GM21381 (cell line): ENCODE results near the gene CFAP100.

Source experiments
- ATAC-seq: cut with Tn5 transposase; IDR thresholded peaks from one replicate; pipeline ENCODE4 v1.9.1; 2021; ENCODE audit warnings: mild to moderate bottlenecking, moderate library complexity; ENCODE audit not compliant: unreplicated experiment

Gene CFAP100

DNA sequence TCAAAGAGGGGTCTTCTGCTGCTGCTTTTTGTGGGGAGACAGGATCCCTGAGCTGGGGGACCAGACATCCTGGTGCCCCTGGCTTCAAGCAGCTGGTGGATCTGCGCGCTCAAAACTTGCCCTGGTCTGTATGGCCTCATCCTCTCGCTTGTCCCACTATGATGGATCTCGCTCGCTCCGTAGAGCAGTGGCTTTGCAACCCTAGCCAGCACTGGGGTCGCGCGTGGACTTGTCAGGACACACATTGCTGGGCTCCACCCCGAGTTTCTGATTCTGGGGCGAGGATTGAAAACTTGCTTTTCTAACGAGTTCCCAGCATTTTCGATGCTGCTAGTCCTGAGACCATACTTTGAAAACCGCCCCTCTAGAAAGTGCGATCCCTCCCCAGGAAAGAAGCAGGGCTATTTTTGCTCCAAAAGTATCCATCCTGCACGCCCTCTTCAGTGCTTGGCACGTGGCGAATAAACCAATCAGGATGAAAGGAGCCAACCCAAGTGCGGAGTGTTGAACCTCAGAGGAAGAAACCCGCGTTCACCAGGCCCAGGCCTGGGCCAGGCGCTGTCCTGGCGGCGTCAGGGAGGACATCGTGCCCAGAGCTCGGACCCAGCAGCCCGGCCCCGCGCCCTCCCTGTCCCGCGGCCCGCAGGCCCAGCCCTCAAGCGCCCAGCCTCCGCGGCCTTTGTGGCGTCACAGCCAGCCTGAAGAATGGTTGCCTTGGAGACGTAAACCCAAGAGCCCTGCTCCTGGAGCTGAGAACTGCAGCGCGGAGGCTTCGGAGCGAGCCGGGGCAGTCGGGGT, at the start of gene CFAP100:
Gene CFAP100, plus strand, starts transcription at position 731 of the 798 bp plus-strand sequence. CDS start 1,092 bp downstream, outside the sequence.
- ATAC-seq = no peak

- no peak for ATAC-seq
These were observed 49.5 kb upstream of the CFAP100 start for GRCh38 chr3:126345231-126345630.

DNA sequence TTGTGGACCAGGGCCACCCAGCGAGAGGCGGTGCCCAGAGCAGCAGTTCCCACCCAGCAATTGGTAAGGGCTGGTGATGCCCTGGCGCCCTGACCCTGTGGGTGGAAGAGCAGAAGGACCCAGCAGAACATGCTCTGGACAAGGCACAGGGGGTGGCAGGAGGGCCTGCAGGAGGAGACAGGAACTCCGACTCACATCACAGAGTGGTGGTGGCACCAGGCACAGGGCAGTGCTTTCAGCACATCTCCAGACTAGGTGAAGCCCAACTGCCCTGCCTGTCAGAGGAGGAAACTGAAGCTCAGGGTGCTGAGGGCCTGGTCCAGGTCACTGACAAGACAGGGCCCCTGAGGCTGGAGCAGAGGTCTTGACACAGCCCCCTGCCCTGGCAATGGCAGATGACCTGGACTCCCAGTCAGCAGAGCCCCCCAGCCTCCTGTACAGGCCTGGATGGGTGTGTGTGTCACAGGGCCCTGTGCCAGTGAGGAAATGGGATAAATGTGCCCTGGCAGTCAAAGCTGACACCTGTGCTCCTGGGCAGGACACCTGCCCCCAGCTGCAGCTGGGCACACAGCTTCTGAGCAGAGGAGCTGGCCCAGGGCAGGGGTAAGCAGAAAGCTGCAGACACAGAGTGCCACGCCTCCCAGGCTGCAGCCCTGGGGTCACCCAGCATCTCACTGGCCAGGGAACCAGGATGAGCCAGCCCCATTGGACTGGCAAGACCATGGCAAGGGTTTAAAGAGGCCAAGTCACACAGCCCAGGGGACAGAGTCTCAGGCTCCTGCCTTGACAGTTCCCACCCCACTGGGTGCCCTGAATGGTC, 48.9 kb upstream of the CFAP100 start:
- no peak for ATAC-seq

- no peak for ATAC-seq
These were observed 48.2 kb upstream of the CFAP100 start for GRCh38 chr3:126346466-126346865.

GRCh38 chr3:126347543-126348161, 47.1 kb upstream of the CFAP100 start:
- no peak for ATAC-seq

GRCh38 chr3:126348308-126348920, 46.3 kb upstream of the CFAP100 start:
- ATAC-seq = no peak

DNA sequence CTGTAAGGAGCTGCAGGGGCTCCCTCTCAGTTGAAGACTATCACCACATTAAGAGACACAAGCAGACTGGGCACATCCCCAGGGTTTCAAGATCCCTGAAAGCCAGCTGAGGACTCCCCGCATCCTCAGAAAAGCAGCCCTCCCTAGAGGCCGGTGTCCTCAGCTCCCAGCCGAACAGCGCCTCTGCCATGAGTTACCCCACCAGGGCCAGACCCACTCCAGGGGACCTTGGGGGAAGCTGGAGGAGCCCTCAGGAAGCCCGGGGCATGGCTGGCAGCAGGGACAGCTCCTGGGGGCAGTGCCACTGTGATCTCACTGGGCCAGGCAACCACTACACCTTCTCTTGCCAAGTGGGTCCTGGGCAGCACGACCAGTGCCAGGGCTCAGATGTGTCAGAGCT, 45.6 kb upstream of the CFAP100 start:
- ATAC-seq = no peak

DNA sequence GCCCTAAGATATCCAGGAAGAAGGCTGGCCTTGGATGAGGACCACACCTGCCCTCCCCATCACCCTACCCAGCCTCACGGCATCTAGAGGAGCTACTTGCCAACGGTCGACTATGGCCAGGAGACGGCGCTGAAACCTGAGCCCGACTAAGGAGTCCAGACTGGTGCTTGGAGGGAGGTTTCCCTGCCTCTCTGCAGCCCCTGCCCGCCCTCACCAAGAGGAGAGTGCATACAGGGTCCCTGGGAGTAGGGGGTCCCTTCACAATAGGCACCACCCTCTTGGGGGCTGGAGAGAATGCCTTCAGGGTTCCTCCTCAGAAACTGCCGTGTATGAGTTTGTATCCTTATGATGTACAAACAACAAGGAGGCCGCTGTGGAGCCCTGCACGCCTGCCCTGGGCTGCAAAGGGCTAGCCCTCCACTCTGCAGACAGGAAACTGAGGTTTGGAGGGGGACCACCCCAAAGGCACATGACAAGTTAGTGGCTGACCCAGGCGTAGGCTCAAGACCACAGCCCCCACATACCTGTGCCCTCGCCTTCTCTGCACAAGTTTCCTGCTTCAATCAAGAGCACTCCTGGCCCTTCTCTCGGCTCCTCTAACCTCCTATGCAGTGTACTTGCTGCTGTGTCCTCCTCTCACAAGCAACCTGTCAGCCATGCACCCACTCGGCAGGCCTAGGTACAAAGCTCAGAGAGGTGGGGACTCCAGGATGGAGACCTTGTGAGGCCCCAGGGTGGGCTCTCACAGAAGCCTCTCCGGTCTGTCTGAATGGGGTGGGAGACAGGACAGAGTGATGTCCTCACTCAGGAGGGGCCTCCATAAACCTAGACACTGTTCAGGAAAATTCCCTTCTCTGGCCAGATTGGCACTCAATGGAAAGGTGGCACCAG, 44.9 kb upstream of the CFAP100 start:
- ATAC-seq = no peak

- ATAC-seq = no peak
These were observed 44.1 kb upstream of the CFAP100 start for GRCh38 chr3:126350502-126351085.

- no peak for ATAC-seq
These were observed 43.5 kb upstream of the CFAP100 start for GRCh38 chr3:126351086-126351770.

- ATAC-seq = no peak
These were observed 42.8 kb upstream of the CFAP100 start for GRCh38 chr3:126351771-126352475.

DNA sequence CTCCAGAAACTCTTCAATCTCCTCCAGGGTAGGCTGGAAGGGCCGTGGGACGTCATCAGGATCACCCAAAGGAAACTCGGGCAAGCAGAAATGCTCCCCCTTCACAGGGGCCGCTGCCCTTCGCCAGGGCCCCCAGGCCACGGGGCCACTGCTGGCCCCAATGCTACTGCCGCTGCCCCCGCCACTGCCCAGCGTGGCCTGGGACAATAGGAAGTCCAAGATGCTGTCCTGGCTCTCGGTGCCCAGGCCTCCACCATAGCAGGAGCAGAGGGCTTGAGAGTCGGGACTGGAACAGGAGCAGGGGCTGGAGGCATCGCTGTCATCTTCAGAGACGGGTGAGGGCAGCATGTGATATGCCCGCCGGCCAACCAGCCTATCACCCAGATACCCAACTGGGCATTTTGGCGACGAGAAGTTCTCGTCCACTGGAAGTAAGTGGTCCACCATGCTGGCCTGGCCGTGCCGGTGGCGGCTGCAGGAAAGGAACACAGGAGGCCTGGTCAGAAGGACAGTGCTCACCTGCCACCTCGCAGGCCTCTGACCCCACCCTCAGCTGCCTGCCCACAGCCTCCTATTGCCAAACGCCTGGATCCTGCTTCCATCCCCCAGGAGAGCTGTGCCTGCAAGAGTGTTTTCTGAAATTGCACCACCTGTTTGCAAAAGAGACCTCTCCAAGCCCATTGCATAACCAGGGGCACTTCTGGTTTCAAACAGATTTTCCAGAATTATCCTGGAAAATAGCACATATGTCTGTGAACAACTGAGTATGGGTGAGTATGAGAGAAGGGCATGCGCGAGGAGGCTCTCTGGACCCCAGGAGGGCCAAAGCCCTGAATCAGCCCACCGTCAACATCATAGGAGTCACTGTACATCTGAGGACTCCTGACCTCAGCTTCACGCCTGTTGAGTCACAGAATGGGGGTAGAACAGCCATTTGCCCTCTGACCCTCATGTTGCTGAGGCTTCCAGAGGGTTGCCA, 41.9 kb upstream of the CFAP100 start:
- ATAC-seq = no peak

DNA sequence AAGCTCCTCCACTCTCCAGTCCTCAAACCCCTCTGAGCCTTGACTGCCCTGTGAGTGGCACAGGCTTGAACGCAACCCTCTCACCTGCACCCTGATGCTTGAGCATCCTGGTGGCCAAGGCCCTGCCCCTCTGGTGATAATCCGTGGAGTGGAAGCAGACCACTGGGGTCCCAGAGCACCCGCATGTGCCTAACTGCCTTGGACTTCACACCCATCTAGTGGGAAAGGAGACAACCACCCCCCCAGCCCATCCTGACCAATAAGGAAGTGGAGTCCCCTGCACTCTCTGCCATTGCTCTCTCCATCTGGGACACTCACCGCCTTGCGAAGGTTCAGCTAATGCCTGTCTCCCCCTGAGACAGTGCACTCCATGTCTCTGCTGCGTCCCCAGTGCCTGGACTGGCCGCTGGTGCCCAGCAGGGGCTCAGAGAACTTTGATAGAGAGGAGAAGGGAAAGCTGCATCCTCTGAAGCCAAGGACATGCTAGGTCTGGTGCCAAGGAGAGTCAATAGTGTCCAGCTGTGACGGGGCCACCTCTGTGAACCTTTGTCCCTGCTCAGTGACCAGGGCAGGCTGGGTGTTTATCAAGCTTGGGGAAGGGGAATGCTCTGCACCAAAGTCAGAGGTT, 40.9 kb upstream of the CFAP100 start:
- ATAC-seq = no peak

DNA sequence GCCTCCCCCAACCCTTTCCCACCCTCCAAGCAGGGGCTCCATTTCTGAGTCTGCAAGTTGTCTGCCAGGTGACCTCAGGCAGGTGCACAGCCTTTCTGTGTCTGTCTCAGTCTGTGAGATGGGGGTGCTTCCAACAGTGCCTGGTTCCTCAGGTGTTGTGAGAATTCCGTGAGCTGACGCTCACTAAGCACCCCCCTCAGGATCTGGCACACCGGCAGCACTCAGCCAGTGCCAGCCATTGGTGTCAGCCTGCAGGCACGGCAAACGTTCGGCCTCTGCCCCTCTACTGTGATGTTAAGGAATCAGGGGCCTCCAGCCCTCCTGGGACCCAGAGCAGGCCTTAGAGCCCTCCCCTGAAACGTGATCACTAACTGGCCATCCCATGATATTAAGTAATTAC, 39.9 kb upstream of the CFAP100 start:
- ATAC-seq = no peak

GRCh38 chr3:126355251-126355650, 39.5 kb upstream of the CFAP100 start:
- ATAC-seq = no peak

- no peak for ATAC-seq
These were observed 38.8 kb upstream of the CFAP100 start for GRCh38 chr3:126355777-126356372.
